Body of pancreas (tissue), 4 donors: ENCODE measurements around the gene APOBEC3G. TPM values are rescaled to one million over a fixed set of nuclear protein-coding genes. Genes with fewer than 3 reads are reported as not detected.

Source experiments
- ATAC-seq: fragments of 150-250 bp; one replicate; pipeline ENCODE4 v1.9.1; 2016
- DNase-seq, 4 donors: peaks; one replicate each; pipeline ENCODE4 v3.0.0-alpha.2; 2019
- H3K27ac ChIP-seq, 4 donors: fragments of 200-600 bp; sonication (generic); 1 replicate in 3 of 4; 2 replicates in 1 of 4; pipeline versions ENCODE4 v1.5.1 to v1.6.1; 2016 to 2019; ENCODE audit warnings: mild to moderate bottlenecking in 1 of 4, mixed read lengths in 1 of 4, moderate library complexity in 1 of 4
- H3K27me3 ChIP-seq, 2 donors: fragments of 200-600 bp; sonication (generic); one replicate each; pipeline ENCODE4 v1.6.0; 2016; ENCODE audit warnings: mild to moderate bottlenecking in 1 of 2
- H3K36me3 ChIP-seq, 2 donors: fragments of 200-600 bp; sonication (generic); replicated peaks in 1 of 2; 2 replicates each; pipeline ENCODE4 v1.5.1; 2016; ENCODE audit warnings: low read depth in 2 of 2; ENCODE audit not compliant: insufficient read depth in 1 of 2
- H3K4me1 ChIP-seq: fragments of 200-600 bp; sonication (generic); one replicate; pipeline ENCODE4 v1.6.0; 2016
- H3K4me3 ChIP-seq, 2 donors: fragments of 200-600 bp; sonication (generic); 1 replicate in 1 of 2; 2 replicates in 1 of 2; pipeline ENCODE4 v1.5.1; 2016 to 2019
- H3K9me3 ChIP-seq, 3 donors: fragments of 200-600 bp; sonication (generic); 1 replicate in 2 of 3; 2 replicates in 1 of 3; pipeline ENCODE4 v1.5.1; 2016
- POLR2A ChIP-seq, 3 donors: fragments of 450-650 bp; IDR thresholded peaks; one replicate each; pipeline ENCODE4 v1.6.1; 2016; ENCODE audit warnings: antibody characterized with exemption in 3 of 3, mild to moderate bottlenecking in 2 of 3
- WGBS, 2 donors: methylation state at CpG; one replicate each; pipeline ENCODE4 v1.1.5; 2017; 5-methylcytosine and 5-hydroxymethylcytosine counted together
- intact Hi-C: fragments of 100-400 bp; cut with DNase I; formaldehyde crosslinking; loops from one replicate; pipeline ENCODE4 v1.15.1; 2023
- total RNA-seq, 2 donors: library from RNA; depleted of rRNA; stranded (reverse); fragments of >200 nt; gene quantifications; one replicate each; pipeline ENCODE4 v1.1.0, GENCODE V29; 2016
- TF ChIP-seq, protein P1 (sequence below), 7 experiments: fragments of 450-650 bp in 4 of 7; fragments of 200-600 bp in 3 of 7; sonication (generic) in 3 of 7; IDR thresholded peaks; one replicate each; pipeline ENCODE4 v1.5.1; 2016 to 2019; ENCODE audit warnings: antibody characterized with exemption in 7 of 7

Gene APOBEC3G
- total RNA-seq, 2 donors from 2014 or later: 5.4 to 6.3 TPM

DNA sequence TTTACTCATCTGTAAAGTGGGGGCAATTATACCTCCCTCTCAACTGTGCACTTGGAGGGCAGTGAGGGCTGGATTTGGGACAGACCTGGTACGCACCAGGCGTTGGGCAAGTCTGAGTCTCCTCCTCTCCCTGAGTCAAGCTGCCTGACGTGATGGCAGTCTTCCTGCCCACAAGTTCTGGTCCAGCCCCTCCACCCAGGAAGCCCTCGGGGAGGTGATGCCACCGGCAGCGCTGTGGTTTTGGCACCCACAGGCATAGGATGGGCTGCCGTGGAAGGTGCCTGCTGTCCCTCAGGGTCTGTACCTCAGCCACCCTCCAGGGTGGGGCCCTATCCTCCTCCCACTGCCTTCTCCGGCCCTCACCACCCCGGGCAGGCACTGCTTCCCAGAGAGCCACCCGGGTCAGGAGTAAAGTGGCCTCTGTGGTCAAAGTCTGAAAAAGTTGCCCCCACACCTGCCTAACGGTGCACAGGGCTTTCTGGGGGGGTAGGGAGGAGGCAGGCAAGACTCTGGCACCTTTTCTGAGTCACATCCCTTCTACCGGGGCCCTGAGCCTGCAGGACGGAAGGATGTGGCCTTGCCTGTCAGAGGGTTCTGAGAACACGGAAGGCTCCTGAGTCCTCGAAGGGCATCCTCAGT lies 13.5 kb downstream of the APOBEC3G start:
- Histone ChIP-seq H3K4me3 (no peak overlapping the region), H3K4me1 (no peaks in the 10 kb centered on the region), H3K9me3 (no peaks in the 10 kb centered on the region), H3K27ac (no peak overlapping the region), H3K27me3 (no peaks in the 10 kb centered on the region), H3K36me3 (no peaks in the 10 kb centered on the region)
- TF ChIP-seq, protein P1, sequence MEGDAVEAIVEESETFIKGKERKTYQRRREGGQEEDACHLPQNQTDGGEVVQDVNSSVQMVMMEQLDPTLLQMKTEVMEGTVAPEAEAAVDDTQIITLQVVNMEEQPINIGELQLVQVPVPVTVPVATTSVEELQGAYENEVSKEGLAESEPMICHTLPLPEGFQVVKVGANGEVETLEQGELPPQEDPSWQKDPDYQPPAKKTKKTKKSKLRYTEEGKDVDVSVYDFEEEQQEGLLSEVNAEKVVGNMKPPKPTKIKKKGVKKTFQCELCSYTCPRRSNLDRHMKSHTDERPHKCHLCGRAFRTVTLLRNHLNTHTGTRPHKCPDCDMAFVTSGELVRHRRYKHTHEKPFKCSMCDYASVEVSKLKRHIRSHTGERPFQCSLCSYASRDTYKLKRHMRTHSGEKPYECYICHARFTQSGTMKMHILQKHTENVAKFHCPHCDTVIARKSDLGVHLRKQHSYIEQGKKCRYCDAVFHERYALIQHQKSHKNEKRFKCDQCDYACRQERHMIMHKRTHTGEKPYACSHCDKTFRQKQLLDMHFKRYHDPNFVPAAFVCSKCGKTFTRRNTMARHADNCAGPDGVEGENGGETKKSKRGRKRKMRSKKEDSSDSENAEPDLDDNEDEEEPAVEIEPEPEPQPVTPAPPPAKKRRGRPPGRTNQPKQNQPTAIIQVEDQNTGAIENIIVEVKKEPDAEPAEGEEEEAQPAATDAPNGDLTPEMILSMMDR (IDR thresholded peaks at IDR 0.05): no peak
- TF ChIP-seq POLR2A (IDR thresholded peaks at IDR 0.05): no peak
- ATAC-seq: no peak
- peak in 3 of 4 donors; percentile 16 to 38 (median 17) for DNase-seq
- intact Hi-C loops: no loop called here
- 56 to 65% methylated on average over 4 to 14 of the region's 15 CpGs for WGBS, 2 donors

- no peak overlapping the region for H3K4me3 ChIP-seq
- WGBS, 2 donors: 66 to 77% methylated on average over 14 to 23 of the region's 23 CpGs
- no peaks in the 10 kb centered on the region for H3K4me1 ChIP-seq
- H3K27ac ChIP-seq: no peak overlapping the region
- intact Hi-C loops: no loop called here
- ATAC-seq (no peak), DNase-seq (no peak)
- TF ChIP-seq POLR2A (IDR thresholded peaks at IDR 0.05): no peak
- TF ChIP-seq, protein P1 (IDR thresholded peaks at IDR 0.05): no peak
- no peaks in the 10 kb centered on the region for H3K27me3 ChIP-seq
- H3K36me3 ChIP-seq: no peaks in the 10 kb centered on the region
- H3K9me3 ChIP-seq: no peaks in the 10 kb centered on the region
Measured at GRCh38 chr22:39091126-39092081, 14.3 kb downstream of the APOBEC3G start.

DNA sequence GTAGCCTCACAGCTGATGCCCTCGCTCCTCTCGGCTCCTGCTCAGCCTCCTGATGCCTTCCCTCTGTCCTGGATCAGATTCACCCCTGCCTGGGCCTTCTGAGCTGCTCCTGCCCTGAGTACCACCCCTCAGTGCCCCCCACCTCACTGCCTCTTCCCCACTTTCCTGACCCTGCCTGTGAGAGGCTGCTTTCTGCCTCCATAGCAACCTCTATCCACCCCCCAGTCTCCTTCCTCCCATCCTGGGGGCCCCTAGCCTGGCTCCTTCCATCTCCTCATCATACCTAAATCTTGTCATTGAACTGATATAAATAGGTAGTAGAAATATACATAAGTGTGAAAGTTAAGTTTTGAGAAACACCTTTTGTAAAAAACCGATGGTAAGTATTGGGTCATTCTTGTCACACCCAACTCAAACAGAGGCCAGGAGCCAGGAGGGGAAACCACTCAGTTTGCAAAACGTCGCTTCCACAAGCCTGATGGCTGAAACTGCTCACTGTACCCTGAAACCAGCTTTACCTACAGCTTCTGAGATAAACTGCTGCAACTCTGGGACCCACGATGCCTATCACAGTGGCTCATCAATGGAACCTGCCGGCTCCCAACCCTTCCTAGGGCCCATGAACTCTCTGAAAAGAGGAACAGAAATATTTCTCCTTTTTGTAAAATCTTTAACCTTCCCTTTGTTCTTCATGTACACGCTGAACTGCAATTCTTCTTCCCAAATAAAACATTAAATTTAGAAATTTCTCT lies 15.2 kb downstream of the APOBEC3G start:
- WGBS, 2 donors: 59 to 66% methylated on average over 8 of the region's 8 CpGs
- Histone ChIP-seq H3K4me1 (no peaks in the 10 kb centered on the region), H3K4me3 (no peak overlapping the region), H3K36me3 (no peaks in the 10 kb centered on the region), H3K9me3 (no peaks in the 10 kb centered on the region), H3K27ac (no peak overlapping the region), H3K27me3 (no peaks in the 10 kb centered on the region)
- DNase-seq: no peak
- TF ChIP-seq, protein P1 (IDR thresholded peaks at IDR 0.05): no peak
- no peak for TF ChIP-seq POLR2A (IDR thresholded peaks at IDR 0.05)
- no peak for ATAC-seq
- intact Hi-C loops: no loop called here

- no peak overlapping the region for H3K4me3 ChIP-seq
- intact Hi-C loops: no loop called here
- no peaks in the 10 kb centered on the region for H3K36me3 ChIP-seq
- H3K9me3 ChIP-seq: no peaks in the 10 kb centered on the region
- 79 to 81% methylated on average over 8 to 14 of the region's 14 CpGs for WGBS, 2 donors
- ATAC-seq (no peak), DNase-seq (no peak)
- H3K27ac ChIP-seq: no peak overlapping the region
- no peaks in the 10 kb centered on the region for H3K27me3 ChIP-seq
- H3K4me1 ChIP-seq: no peaks in the 10 kb centered on the region
- no peak for TF ChIP-seq POLR2A (IDR thresholded peaks at IDR 0.05)
- TF ChIP-seq, protein P1 (IDR thresholded peaks at IDR 0.05): no peak
Measured at GRCh38 chr22:39094717-39095389, 17.8 kb downstream of the APOBEC3G start.
